Inflammatory macrophage treated with lipopolysaccharide for 1 hour (primary cell): Measurements from ENCODE around the gene CDK18.

Experiments
- DNase-seq, 2 donors: peaks; one replicate each; pipeline ENCODE4 v3.0.0-alpha.2; 2020 to 2022

Gene CDK18

GRCh38 chr1:205525495-205526285 lies 21.2 kb downstream of the CDK18 start:
- DNase-seq, result no peak

GRCh38 chr1:205526431-205526830 lies 22.0 kb downstream of the CDK18 start:
- no peak for DNase-seq

GRCh38 chr1:205527931-205528330 lies 23.5 kb downstream of the CDK18 start:
- DNase-seq, result no peak

GRCh38 chr1:205528446-205528886 lies 24.0 kb downstream of the CDK18 start:
- no peak for DNase-seq

- DNase-seq, result peak; percentile 37 to 91
Measured at GRCh38 chr1:205528887-205529825, 24.7 kb downstream of the CDK18 start.

- no peak for DNase-seq
Measured at GRCh38 chr1:205530116-205530515, 25.6 kb downstream of the CDK18 start.

GRCh38 chr1:205531191-205532025 lies 26.9 kb downstream of the CDK18 start:
- no peak for DNase-seq

- DNase-seq, result no peak
Measured at GRCh38 chr1:205532026-205532898, 27.8 kb downstream of the CDK18 start.

GRCh38 chr1:205532996-205533735 lies 28.7 kb downstream of the CDK18 start:
- DNase-seq, result no peak

- DNase-seq, result no peak
Measured at GRCh38 chr1:205533748-205534443, 29.4 kb downstream of the CDK18 start.

GRCh38 chr1:205534444-205534985 lies 30.0 kb downstream of the CDK18 start:
- DNase-seq, result no peak

GRCh38 chr1:205535096-205535495 lies 30.6 kb downstream of the CDK18 start:
- DNase-seq, result no peak

GRCh38 chr1:205535866-205536758 lies 31.6 kb downstream of the CDK18 start:
- DNase-seq, result no peak

- DNase-seq, result no peak
Measured at GRCh38 chr1:205536759-205537361, 32.4 kb downstream of the CDK18 start.

- no peak for DNase-seq
Measured at GRCh38 chr1:205537386-205538018, 33.0 kb downstream of the CDK18 start.

- DNase-seq, result peak; percentile 73 to 82
Measured at GRCh38 chr1:205538235-205538840, 33.9 kb downstream of the CDK18 start.

GRCh38 chr1:205541161-205541886 lies 36.9 kb downstream of the CDK18 start:
- no peak for DNase-seq
